Fibroblast of mammary gland (primary cell): Measurements from ENCODE around the gene ALDH3B2.

Experiments used
- DNase-seq: peaks from one replicate; pipeline ENCODE4 v3.0.0-alpha.2; 2010; ENCODE audit warnings: low read depth
- H3K4me3 ChIP-seq: 2 replicates; pipeline ENCODE4 v1.5.1; 2011; ENCODE audit warnings: low read depth, mild to moderate bottlenecking, low read length, moderate library complexity; ENCODE audit not compliant: control insufficient read depth
- CTCF ChIP-seq: conservative IDR thresholded peaks from 2 replicates; pipeline ENCODE4 v1.5.1; 2011; ENCODE audit warnings: low read depth, low read length, inconsistent platforms; ENCODE audit not compliant: control insufficient read depth, insufficient read depth

The ALDH3B2 gene

GRCh38 chr11:67700548-67701262, 26.3 kb upstream of the ALDH3B2 start:
- no peak for DNase-seq
- no peak for TF ChIP-seq CTCF
- no peak overlapping the region for H3K4me3 ChIP-seq

GRCh38 chr11:67700141-67700540, 25.7 kb upstream of the ALDH3B2 start:
- DNase-seq, result no peak
- H3K4me3 ChIP-seq, result no peak overlapping the region
- no peak for TF ChIP-seq CTCF

- TF ChIP-seq CTCF, result no peak
- DNase-seq, result peak; percentile 12
- no peak overlapping the region for H3K4me3 ChIP-seq
Measured at GRCh38 chr11:67699521-67699920, 25.1 kb upstream of the ALDH3B2 start.

- peak; percentile 28 for DNase-seq
- peak; percentile 38 for TF ChIP-seq CTCF
- no peak overlapping the region for H3K4me3 ChIP-seq
Measured at GRCh38 chr11:67698247-67698646, 23.8 kb upstream of the ALDH3B2 start.

- no peak for DNase-seq
- no peak overlapping the region for H3K4me3 ChIP-seq
- TF ChIP-seq CTCF, result no peak
Measured at GRCh38 chr11:67697846-67698245, 23.4 kb upstream of the ALDH3B2 start.

- H3K4me3 ChIP-seq, result no peak overlapping the region
- TF ChIP-seq CTCF, result no peak
- DNase-seq, result no peak
Measured at GRCh38 chr11:67696998-67697397, 22.6 kb upstream of the ALDH3B2 start.
